ENCODE data around the gene ZNF320. TPM values are rescaled to one million over a fixed set of nuclear protein-coding genes. Genes with fewer than 3 reads are reported as not detected.

Gene ZNF320
- total and polyA plus RNA-seq, 2 experiments from 2014 or later, result 13.6 to 32.3 TPM

DNA sequence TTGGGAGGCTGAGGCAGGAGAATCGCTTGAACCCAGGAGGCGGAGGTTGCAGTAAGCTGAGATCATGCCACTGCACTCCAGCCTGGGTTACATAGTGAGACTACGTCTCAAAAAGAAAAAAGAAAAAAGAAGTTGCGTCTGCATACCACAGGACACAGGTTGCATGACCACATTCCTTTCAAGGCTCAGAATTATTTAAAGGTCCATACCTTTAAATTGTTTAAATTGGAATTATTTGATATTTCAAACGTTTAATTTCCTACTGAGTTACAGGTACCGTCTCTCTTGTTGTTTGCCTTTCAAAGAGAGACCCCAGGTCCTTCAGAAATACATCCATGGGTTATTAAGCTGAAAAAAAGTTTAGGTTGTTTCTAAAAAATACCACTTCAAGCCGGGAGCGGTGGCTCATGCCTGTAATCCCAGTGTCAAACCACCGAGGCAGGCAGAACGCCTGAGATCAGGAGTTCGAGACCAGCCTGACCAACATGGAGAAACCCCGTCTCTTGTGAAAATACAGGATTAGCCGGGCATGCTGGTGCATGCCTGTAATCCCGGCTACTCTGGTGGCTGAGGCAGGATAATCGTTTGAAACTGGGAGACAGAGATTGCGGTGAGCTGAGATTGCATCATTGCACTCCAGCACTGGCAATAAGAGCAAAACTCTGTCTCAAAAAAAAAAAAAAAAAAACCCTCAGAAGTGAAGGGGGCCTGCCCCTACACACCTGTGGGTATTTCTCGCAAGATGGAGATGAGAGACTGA is 46.6 kb upstream of the ZNF320 start:
- Mint-ChIP-seq H3K4me3 (peak overlapping the region; percentile 14; the same call in 1 of the 3 replicates), H3K9me3 (peaks cover 25% of the 10 kb centered on the region), H3K36me3 (ENCODE audit: low read depth) (peaks cover 28% of the 10 kb centered on the region), H3K27ac (peak overlapping the region; percentile 42), H3K27me3 (ENCODE audit: insufficient read depth, low read depth, poor library complexity) (peaks cover 11% of the 10 kb centered on the region), H3K4me1 (peaks cover 34% of the 10 kb centered on the region)
- no peaks in the 10 kb centered on the region for H3K27me3 ChIP-seq (ENCODE audit: insufficient read depth)
- peaks cover 13% of the 10 kb centered on the region for H3F3A ChIP-seq (replicated peaks; ENCODE audit: low read depth)
- no peak for TF ChIP-seq CREB1 (CRISPR knock-in tag; IDR thresholded peaks at IDR 0.05; ENCODE audit: low read depth)
- no peak for TF ChIP-seq ZNF331 (CRISPR knock-in tag; IDR thresholded peaks at IDR 0.05; ENCODE audit: low read depth)
- TF ChIP-seq, protein P1, sequence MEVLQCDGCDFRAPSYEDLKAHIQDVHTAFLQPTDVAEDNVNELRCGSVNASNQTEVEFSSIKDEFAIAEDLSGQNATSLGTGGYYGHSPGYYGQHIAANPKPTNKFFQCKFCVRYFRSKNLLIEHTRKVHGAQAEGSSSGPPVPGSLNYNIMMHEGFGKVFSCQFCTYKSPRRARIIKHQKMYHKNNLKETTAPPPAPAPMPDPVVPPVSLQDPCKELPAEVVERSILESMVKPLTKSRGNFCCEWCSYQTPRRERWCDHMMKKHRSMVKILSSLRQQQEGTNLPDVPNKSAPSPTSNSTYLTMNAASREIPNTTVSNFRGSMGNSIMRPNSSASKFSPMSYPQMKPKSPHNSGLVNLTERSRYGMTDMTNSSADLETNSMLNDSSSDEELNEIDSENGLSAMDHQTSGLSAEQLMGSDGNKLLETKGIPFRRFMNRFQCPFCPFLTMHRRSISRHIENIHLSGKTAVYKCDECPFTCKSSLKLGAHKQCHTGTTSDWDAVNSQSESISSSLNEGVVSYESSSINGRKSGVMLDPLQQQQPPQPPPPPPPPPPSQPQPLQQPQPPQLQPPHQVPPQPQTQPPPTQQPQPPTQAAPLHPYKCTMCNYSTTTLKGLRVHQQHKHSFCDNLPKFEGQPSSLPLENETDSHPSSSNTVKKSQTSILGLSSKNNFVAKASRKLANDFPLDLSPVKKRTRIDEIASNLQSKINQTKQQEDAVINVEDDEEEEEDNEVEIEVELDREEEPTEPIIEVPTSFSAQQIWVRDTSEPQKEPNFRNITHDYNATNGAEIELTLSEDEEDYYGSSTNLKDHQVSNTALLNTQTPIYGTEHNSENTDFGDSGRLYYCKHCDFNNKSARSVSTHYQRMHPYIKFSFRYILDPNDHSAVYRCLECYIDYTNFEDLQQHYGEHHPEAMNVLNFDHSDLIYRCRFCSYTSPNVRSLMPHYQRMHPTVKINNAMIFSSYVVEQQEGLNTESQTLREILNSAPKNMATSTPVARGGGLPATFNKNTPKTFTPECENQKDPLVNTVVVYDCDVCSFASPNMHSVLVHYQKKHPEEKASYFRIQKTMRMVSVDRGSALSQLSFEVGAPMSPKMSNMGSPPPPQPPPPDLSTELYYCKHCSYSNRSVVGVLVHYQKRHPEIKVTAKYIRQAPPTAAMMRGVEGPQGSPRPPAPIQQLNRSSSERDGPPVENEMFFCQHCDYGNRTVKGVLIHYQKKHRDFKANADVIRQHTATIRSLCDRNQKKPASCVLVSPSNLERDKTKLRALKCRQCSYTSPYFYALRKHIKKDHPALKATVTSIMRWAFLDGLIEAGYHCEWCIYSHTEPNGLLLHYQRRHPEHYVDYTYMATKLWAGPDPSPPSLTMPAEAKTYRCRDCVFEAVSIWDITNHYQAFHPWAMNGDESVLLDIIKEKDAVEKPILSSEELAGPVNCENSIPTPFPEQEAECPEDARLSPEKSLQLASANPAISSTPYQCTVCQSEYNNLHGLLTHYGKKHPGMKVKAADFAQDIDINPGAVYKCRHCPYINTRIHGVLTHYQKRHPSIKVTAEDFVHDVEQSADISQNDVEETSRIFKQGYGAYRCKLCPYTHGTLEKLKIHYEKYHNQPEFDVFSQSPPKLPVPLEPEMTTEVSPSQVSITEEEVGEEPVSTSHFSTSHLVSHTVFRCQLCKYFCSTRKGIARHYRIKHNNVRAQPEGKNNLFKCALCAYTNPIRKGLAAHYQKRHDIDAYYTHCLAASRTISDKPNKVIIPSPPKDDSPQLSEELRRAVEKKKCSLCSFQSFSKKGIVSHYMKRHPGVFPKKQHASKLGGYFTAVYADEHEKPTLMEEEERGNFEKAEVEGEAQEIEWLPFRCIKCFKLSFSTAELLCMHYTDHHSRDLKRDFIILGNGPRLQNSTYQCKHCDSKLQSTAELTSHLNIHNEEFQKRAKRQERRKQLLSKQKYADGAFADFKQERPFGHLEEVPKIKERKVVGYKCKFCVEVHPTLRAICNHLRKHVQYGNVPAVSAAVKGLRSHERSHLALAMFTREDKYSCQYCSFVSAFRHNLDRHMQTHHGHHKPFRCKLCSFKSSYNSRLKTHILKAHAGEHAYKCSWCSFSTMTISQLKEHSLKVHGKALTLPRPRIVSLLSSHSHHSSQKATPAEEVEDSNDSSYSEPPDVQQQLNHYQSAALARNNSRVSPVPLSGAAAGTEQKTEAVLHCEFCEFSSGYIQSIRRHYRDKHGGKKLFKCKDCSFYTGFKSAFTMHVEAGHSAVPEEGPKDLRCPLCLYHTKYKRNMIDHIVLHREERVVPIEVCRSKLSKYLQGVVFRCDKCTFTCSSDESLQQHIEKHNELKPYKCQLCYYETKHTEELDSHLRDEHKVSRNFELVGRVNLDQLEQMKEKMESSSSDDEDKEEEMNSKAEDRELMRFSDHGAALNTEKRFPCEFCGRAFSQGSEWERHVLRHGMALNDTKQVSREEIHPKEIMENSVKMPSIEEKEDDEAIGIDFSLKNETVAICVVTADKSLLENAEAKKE (CRISPR knock-in tag; IDR thresholded peaks at IDR 0.05), result no peak
- TF ChIP-seq, protein P2, sequence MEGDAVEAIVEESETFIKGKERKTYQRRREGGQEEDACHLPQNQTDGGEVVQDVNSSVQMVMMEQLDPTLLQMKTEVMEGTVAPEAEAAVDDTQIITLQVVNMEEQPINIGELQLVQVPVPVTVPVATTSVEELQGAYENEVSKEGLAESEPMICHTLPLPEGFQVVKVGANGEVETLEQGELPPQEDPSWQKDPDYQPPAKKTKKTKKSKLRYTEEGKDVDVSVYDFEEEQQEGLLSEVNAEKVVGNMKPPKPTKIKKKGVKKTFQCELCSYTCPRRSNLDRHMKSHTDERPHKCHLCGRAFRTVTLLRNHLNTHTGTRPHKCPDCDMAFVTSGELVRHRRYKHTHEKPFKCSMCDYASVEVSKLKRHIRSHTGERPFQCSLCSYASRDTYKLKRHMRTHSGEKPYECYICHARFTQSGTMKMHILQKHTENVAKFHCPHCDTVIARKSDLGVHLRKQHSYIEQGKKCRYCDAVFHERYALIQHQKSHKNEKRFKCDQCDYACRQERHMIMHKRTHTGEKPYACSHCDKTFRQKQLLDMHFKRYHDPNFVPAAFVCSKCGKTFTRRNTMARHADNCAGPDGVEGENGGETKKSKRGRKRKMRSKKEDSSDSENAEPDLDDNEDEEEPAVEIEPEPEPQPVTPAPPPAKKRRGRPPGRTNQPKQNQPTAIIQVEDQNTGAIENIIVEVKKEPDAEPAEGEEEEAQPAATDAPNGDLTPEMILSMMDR (conservative IDR thresholded peaks at IDR 0.05; ENCODE audit: low read depth in 2 of 2), result no peak
- TF ChIP-seq ZNF114 (CRISPR knock-in tag; IDR thresholded peaks at IDR 0.05), result no peak
- no peak for TF ChIP-seq STAT1 (IDR thresholded peaks at IDR 0.05; ENCODE audit: unreplicated experiment)
- TF ChIP-seq JUNB (IDR thresholded peaks at IDR 0.05; ENCODE audit: unreplicated experiment), result no peak
- DNase-seq (ENCODE audit: low spot score) (peak; percentile 71), ATAC-seq (no peak)
- 0 out of 2 replicates have a peak, but pooled peaks cover 10% of the 10 kb centered on the region for H3K36me3 ChIP-seq (ENCODE audit: insufficient read depth)
- peaks cover 8% of the 10 kb centered on the region for H4K20me1 ChIP-seq (replicated peaks; ENCODE audit: insufficient read depth)
- H3K4me3 ChIP-seq, result peak overlapping the region; percentile 97; the same call in 1 of the 2 replicates
- no peaks in the 10 kb centered on the region for H3K9me2 ChIP-seq (ENCODE audit: insufficient read depth)
- peaks cover 33% of the 10 kb centered on the region for H3K4me1 ChIP-seq (ENCODE audit: insufficient read depth)
- peak overlapping the region; percentile 96 for H3K4me2 ChIP-seq
- H2AFZ ChIP-seq, result no peak overlapping the region
- H3K79me2 ChIP-seq (replicated peaks; ENCODE audit: insufficient read depth), result peaks cover 23% of the 10 kb centered on the region
- peak overlapping the region; percentile 99 for H3K27ac ChIP-seq (ENCODE audit: low read depth)

Data from GM23338 (cell line).